Measurements from ENCODE around the gene MATN3. TPM values are rescaled to one million over a fixed set of nuclear protein-coding genes. Genes with fewer than 3 reads are reported as not detected.
"Not testable (repeated sequence)": the region's sequence is repeated elsewhere in the genome, so short reads cannot be mapped to it uniquely, and the experiment has no call there.

Gene MATN3, protein sequence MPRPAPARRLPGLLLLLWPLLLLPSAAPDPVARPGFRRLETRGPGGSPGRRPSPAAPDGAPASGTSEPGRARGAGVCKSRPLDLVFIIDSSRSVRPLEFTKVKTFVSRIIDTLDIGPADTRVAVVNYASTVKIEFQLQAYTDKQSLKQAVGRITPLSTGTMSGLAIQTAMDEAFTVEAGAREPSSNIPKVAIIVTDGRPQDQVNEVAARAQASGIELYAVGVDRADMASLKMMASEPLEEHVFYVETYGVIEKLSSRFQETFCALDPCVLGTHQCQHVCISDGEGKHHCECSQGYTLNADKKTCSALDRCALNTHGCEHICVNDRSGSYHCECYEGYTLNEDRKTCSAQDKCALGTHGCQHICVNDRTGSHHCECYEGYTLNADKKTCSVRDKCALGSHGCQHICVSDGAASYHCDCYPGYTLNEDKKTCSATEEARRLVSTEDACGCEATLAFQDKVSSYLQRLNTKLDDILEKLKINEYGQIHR
- 0.41 TPM for total RNA-seq

GRCh38 chr2:20012282-20013125 lies at the start of gene MATN3:
Gene MATN3 (minus strand): TSS chr2:20012668. CDS start chr2:20012631, 37 bp downstream.
- DNase-seq = peak; percentile 48

GRCh38 chr2:20061940-20062339 lies 49.5 kb upstream of the MATN3 start:
- DNase-seq = no peak

DNA sequence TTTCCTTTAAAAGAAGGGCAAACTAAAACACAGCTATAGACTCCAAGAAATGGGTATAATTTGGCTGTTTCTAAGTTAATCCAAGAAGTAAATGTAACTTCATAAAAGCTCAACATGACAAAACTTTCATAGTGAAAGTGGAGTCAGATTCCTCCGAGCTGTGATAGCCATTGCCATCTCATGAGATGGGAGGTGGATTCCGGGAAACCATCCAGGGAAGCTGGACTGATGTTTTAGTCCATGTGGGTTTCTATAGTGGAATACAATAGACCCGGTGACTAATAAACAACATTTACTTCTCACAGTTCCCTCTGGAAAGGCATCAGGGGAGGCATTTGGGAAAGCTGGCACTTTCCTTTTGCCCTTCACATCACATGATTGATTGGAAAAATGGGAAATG lies 49.0 kb upstream of the MATN3 start:
- DNase-seq = no peak

- DNase-seq = no peak
These were observed 47.6 kb upstream of the MATN3 start for GRCh38 chr2:20060106-20060505.

GRCh38 chr2:20057268-20057667 lies 44.8 kb upstream of the MATN3 start:
- DNase-seq = no peak

DNA sequence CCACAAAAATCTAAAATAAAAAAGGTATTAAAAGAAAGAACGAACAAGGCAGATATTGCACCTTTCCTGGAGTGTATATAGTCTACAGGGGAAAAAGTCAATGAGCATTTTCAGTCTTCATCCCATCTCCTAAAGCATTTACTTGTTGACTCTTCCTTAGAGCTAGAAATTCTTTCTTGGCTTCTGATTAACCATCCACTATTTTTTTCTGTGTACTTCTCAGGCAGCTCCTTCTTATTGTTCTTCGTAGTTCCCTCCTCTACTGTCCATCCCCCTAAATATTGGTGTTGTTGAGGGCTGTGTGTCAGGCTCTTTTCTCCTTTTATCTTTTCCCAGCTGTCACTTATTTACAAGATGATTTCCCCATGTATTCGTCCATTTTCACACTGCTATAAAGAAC lies 42.5 kb upstream of the MATN3 start:
- DNase-seq = no peak

DNA sequence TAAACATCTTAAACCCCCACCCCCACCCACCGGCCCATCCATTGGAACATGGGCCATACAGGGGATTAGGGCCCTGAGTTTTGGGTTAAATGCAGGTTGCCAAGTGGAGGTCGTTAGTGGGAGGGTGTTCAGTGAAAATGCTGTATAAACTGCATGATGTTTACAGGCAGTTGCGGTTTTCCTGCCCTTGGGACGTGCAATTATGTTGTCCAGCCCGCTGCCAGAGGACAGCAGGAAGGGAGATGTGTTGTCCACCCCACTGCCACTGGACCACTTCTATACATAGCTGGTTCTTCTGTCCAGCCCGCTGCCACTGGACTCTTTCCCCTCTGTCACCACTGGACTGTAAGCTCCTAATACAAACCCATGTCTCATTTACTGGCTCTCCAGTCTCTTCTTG lies 41.7 kb upstream of the MATN3 start:
- no peak for DNase-seq

GRCh38 chr2:20052861-20053281 lies 40.4 kb upstream of the MATN3 start:
- DNase-seq = peak; percentile 88

- DNase-seq = no peak
These were observed 39.9 kb upstream of the MATN3 start for GRCh38 chr2:20052229-20052851.

GRCh38 chr2:20051532-20052228 lies 39.2 kb upstream of the MATN3 start, which contains the start of gene LAPTM4A:
Gene LAPTM4A (minus strand): TSS chr2:20051628. CDS start chr2:20051520, 108 bp downstream.
- peak; percentile 100 for DNase-seq

DNA sequence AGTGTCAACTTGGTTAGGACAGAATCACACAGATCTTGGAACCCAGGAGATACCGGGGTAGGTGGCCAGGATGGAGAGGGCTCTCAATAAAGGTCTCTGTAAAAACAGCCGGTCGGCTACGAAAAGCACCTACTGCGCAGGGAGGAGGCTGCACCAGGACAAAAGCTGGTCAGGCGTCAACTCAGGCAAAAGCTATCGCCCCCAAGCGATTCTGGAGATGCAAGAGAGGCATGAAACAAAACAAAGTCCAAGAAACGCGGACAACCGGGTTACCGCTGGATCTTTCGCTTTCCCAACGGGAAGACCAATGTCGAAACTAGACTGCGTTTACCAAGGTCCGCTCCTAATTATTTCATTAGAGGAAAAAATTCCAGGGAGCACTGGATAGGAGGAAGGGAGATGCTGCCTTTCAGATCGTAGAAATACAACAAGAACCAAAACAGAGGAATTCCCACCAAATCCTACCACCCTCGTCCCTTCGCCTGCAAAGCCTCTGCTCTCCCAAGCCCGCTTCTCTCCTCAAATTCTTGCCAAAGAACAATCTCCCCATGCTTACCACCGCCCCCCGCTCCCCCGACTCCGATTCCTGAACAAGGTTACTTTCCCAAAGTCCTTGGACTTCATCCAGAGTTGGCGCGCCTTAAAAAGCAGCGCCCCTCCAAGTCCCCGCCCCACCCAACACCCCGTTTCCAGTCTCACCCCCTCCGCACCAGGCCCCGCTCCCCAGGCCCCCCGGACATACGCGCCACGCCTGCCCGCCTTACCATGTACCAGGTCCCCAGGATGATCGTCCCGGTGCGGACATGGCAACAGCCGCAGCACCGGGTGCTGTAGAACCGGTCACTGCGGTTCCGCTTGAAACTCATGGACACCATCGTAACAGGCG lies 38.4 kb upstream of the MATN3 start:
- peak; percentile 80 for DNase-seq

- peak; percentile 86 for DNase-seq
These were observed 37.7 kb upstream of the MATN3 start for GRCh38 chr2:20050104-20050645.

GRCh38 chr2:20049637-20050036 lies 37.2 kb upstream of the MATN3 start:
- DNase-seq = peak; percentile 45

GRCh38 chr2:20048488-20049448 lies 36.3 kb upstream of the MATN3 start:
- no peak for DNase-seq

DNA sequence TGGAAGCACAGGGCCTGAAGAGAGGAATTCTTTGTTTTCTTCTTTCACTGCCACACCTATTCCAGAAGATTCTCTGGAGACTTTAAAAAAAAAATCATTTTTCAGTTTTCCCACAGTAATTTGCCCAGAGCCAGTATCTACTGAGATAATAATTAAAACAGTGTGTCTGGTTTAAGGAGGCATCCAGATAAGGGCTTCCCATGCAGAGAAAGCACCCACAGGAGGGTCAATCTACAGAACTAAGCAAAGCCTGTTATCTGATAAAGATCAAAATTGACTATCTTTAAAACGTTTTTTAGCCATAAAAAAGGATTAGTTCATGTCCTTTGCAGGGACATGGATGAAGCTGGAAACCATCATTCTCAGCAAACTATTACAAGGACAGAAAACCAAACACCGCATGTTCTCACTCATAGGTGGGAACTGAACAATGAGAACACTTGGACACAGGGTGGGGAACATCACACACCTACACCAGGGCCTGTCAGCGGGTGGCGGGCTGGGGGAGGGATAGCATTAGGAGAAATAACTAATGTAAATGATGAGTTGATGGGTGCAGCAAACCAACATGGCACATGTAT lies 33.3 kb upstream of the MATN3 start:
- not testable (repeated sequence) for DNase-seq

- DNase-seq = no peak
These were observed 32.3 kb upstream of the MATN3 start for GRCh38 chr2:20044778-20045177.

DNA sequence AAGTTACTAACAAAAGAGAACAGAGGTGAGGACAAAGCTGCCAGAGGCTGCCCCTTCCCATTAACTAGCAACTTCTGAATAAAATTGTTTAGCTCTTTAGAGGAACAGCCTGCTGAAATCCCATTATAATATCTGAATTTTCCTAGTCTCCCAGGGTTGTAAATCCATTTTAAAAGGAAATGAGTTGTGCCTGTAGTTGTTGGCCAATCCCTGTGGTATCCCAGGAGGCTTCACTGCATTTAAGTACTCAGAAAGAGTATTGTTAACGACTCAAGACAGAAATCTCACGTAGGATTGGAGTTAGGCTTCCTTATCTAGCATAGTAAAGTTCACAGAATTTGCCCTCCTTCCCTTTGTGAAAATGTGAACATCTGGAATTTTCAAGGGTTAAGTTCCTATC lies 30.1 kb upstream of the MATN3 start:
- DNase-seq = no peak

- no peak for DNase-seq
These were observed 28.2 kb upstream of the MATN3 start for GRCh38 chr2:20040489-20041172.

Measured in tongue (tissue), 2 donors.